Thoracic aorta (tissue), 2 donors: ENCODE data around the gene ISX. TPM values are rescaled to one million over a fixed set of nuclear protein-coding genes. Genes with fewer than 3 reads are reported as not detected.

ENCODE experiments used
- ATAC-seq: fragments of 150-250 bp; one replicate; pipeline ENCODE4 v1.8.0; 2017; ENCODE audit warnings: low read depth; ENCODE audit not compliant: insufficient number of reproducible peaks, low FRiP score
- DNase-seq: peaks from one replicate; pipeline ENCODE4 v3.0.0-alpha.2; 2020; ENCODE audit warnings: low spot score
- H3K27ac ChIP-seq, 2 donors: fragments of 200-600 bp; sonication (generic); 1 replicate in 1 of 2; 2 replicates in 1 of 2; pipeline ENCODE4 v1.5.1; 2016; ENCODE audit warnings: mild to moderate bottlenecking in 2 of 2, moderate library complexity in 2 of 2
- H3K27me3 ChIP-seq: fragments of 200-600 bp; sonication (generic); replicated peaks from 2 replicates; pipeline ENCODE4 v1.6.0; 2016; ENCODE audit warnings: mild to moderate bottlenecking; ENCODE audit not compliant: insufficient read depth
- H3K36me3 ChIP-seq: fragments of 200-600 bp; sonication (generic); one replicate; pipeline ENCODE4 v1.5.1; 2016
- H3K4me1 ChIP-seq, 2 donors: fragments of 200-600 bp; sonication (generic); 1 replicate in 1 of 2; 2 replicates in 1 of 2; pipeline versions ENCODE4 v1.5.1 to v1.6.0; 2016; ENCODE audit warnings: low read depth in 2 of 2, mild to moderate bottlenecking in 1 of 2; ENCODE audit not compliant: control insufficient read depth in 1 of 2
- H3K4me3 ChIP-seq: fragments of 200-600 bp; sonication (generic); 2 replicates; pipeline ENCODE4 v1.5.1; 2016; ENCODE audit warnings: mild to moderate bottlenecking
- H3K9me3 ChIP-seq: fragments of 200-600 bp; sonication (generic); 2 replicates; pipeline ENCODE4 v1.5.1; 2016
- CTCF ChIP-seq: fragments of 200-600 bp; sonication (generic); IDR thresholded peaks from one replicate; pipeline ENCODE4 v1.5.1; 2019; ENCODE audit warnings: antibody characterized with exemption
- total RNA-seq, 2 donors: library from RNA; depleted of rRNA; stranded (reverse); fragments of >200 nt; gene quantifications; one replicate each; pipeline versions ENCODE4 v1.1.0 to v1.2.3, GENCODE V29; 2016

ISX gene
- total RNA-seq, 2 donors from 2014 or later = not detected

GRCh38 chr22:35051791-35052190, 14.2 kb upstream of the ISX start:
- DNase-seq (no peak), ATAC-seq (no peak)
- no peaks in the 10 kb centered on the region for H3K4me1 ChIP-seq
- no peak overlapping the region for H3K4me3 ChIP-seq
- no peaks in the 10 kb centered on the region for H3K36me3 ChIP-seq
- no peak for TF ChIP-seq CTCF
- H3K27me3 ChIP-seq = no peaks in the 10 kb centered on the region
- no peak overlapping the region for H3K27ac ChIP-seq
- H3K9me3 ChIP-seq = no peaks in the 10 kb centered on the region

- Histone ChIP-seq H3K27me3 (no peaks in the 10 kb centered on the region), H3K27ac (no peak overlapping the region), H3K4me3 (no peak overlapping the region), H3K4me1 (no peaks in the 10 kb centered on the region), H3K36me3 (no peaks in the 10 kb centered on the region), H3K9me3 (no peaks in the 10 kb centered on the region)
- no peak for TF ChIP-seq CTCF
- DNase-seq = no peak
- no peak for ATAC-seq
These were observed 12.7 kb upstream of the ISX start for GRCh38 chr22:35053060-35053835.

- no peak for DNase-seq
- H3K4me1 ChIP-seq = no peaks in the 10 kb centered on the region
- no peak overlapping the region for H3K4me3 ChIP-seq
- H3K36me3 ChIP-seq = no peaks in the 10 kb centered on the region
- no peak for ATAC-seq
- H3K27ac ChIP-seq = no peak overlapping the region
- H3K27me3 ChIP-seq = no peaks in the 10 kb centered on the region
- H3K9me3 ChIP-seq = no peaks in the 10 kb centered on the region
- TF ChIP-seq CTCF = no peak
These were observed 11.9 kb upstream of the ISX start for GRCh38 chr22:35054064-35054463.

DNA sequence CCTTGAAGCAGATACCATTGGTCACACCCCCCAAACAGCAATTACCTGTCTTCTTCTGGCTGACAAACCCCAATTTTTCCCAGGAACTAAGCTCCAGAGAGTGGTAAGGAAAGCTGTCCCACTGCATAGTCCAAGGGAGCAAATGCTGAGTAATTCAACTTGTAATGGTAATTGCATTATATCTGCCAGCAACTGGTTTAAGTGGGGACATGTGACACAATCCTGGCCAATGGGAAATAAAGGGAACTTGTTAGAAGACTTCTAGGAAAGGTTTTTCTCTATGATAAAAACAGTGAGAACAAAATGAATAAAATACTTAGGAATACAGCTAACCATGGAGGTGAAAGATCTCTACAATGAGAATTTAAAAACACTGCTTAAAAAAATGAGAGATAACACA, 9.5 kb upstream of the ISX start:
- Histone ChIP-seq H3K4me3 (no peak overlapping the region), H3K4me1 (no peaks in the 10 kb centered on the region), H3K27ac (no peak overlapping the region), H3K36me3 (no peaks in the 10 kb centered on the region), H3K27me3 (no peaks in the 10 kb centered on the region), H3K9me3 (no peaks in the 10 kb centered on the region)
- DNase-seq (no peak), ATAC-seq (no peak)
- no peak for TF ChIP-seq CTCF

GRCh38 chr22:35057155-35057554, 8.8 kb upstream of the ISX start:
- TF ChIP-seq CTCF = no peak
- ATAC-seq = no peak
- Histone ChIP-seq H3K4me3 (no peak overlapping the region), H3K4me1 (no peaks in the 10 kb centered on the region), H3K9me3 (no peaks in the 10 kb centered on the region), H3K27me3 (no peaks in the 10 kb centered on the region), H3K36me3 (no peaks in the 10 kb centered on the region), H3K27ac (no peak overlapping the region)
- no peak for DNase-seq
